GM21723 (cell line): ENCODE measurements around the gene RGL1.
A peak's percentile ranks its signal among the peaks of the same experiment; 100 is the strongest.

ENCODE experiments used
- ATAC-seq: cut with Tn5 transposase; IDR thresholded peaks from one replicate; pipeline ENCODE4 v1.9.1; 2021; ENCODE audit warnings: mild to moderate bottlenecking, moderate library complexity; ENCODE audit not compliant: unreplicated experiment

RGL1 gene

GRCh38 chr1:183885142-183885735, 80.3 kb downstream of the RGL1 start:
- ATAC-seq, result no peak

- no peak for ATAC-seq
Observed at GRCh38 chr1:183886083-183886828, 81.3 kb downstream of the RGL1 start.

GRCh38 chr1:183886853-183887252, 81.9 kb downstream of the RGL1 start:
- ATAC-seq, result no peak

- no peak for ATAC-seq
Observed at GRCh38 chr1:183887826-183888819, 83.2 kb downstream of the RGL1 start.

GRCh38 chr1:183889095-183889494, 84.2 kb downstream of the RGL1 start:
- no peak for ATAC-seq

- no peak for ATAC-seq
Observed at GRCh38 chr1:183891158-183891856, 86.4 kb downstream of the RGL1 start.

GRCh38 chr1:183892351-183892793, 87.5 kb downstream of the RGL1 start:
- ATAC-seq, result no peak

- no peak for ATAC-seq
Observed at GRCh38 chr1:183893561-183894289, 88.8 kb downstream of the RGL1 start.

GRCh38 chr1:183894290-183894565, 89.3 kb downstream of the RGL1 start:
- ATAC-seq, result no peak

- ATAC-seq, result no peak
Observed at GRCh38 chr1:183896466-183897048, 91.6 kb downstream of the RGL1 start.

- peak; percentile 20 for ATAC-seq
Observed at GRCh38 chr1:183898001-183898396, 93.1 kb downstream of the RGL1 start.

- no peak for ATAC-seq
Observed at GRCh38 chr1:183898610-183899009, 93.7 kb downstream of the RGL1 start.

- ATAC-seq, result peak; percentile 36
Observed at GRCh38 chr1:183901748-183902330, 96.9 kb downstream of the RGL1 start.

- ATAC-seq, result no peak
Observed at GRCh38 chr1:183903101-183903500, 98.2 kb downstream of the RGL1 start.

- no peak for ATAC-seq
Observed at GRCh38 chr1:183905508-183906113, 100.7 kb downstream of the RGL1 start.

- ATAC-seq, result no peak
Observed at GRCh38 chr1:183907070-183907469, 102.2 kb downstream of the RGL1 start.

GRCh38 chr1:183908079-183908478, 103.2 kb downstream of the RGL1 start:
- ATAC-seq, result no peak

- ATAC-seq, result no peak
Observed at GRCh38 chr1:183909672-183910071, 104.8 kb downstream of the RGL1 start.

GRCh38 chr1:183910845-183911244, 105.9 kb downstream of the RGL1 start:
- ATAC-seq, result no peak
